GM23338 (cell line): ENCODE data around the gene TBC1D9B. TPM values are rescaled to one million over a fixed set of nuclear protein-coding genes. Genes with fewer than 3 reads are reported as not detected.

Experiments
- ATAC-seq: fragments of 200-7000 bp; cut with Tn5 transposase; 3 replicates; pipeline ENCODE4 v1.9.1; 2020
- DNase-seq: peaks from one replicate; pipeline ENCODE4 v3.0.0-alpha.2; 2015; ENCODE audit warnings: low spot score
- H2AFZ ChIP-seq: fragments of 200-600 bp; sonication (generic); 2 replicates; pipeline ENCODE4 v1.8.0; 2016; ENCODE audit warnings: antibody characterized with exemption, mild to moderate bottlenecking, moderate library complexity
- H3F3A ChIP-seq: fragments of 200-600 bp; sonication (generic); replicated peaks from 2 replicates; pipeline ENCODE4 v1.8.0; 2017; ENCODE audit warnings: antibody characterized with exemption, mixed run types, low read depth
- H3K27ac ChIP-seq: fragments of 200-600 bp; sonication (generic); 2 replicates; pipeline ENCODE4 v1.6.1; 2016; ENCODE audit warnings: low read depth
- H3K27me3 ChIP-seq: fragments of 200-600 bp; sonication (generic); 2 replicates; pipeline ENCODE4 v1.8.0; 2016; ENCODE audit warnings: mild to moderate bottlenecking, mixed run types, moderate library complexity; ENCODE audit not compliant: insufficient read depth
- H3K36me3 ChIP-seq: fragments of 200-600 bp; sonication (generic); 2 replicates; pipeline ENCODE4 v1.8.0; 2016; ENCODE audit warnings: mild to moderate bottlenecking; ENCODE audit not compliant: insufficient read depth
- H3K4me1 ChIP-seq: fragments of 200-600 bp; sonication (generic); 2 replicates; pipeline ENCODE4 v1.8.0; 2016; ENCODE audit warnings: mild to moderate bottlenecking, moderate library complexity; ENCODE audit not compliant: insufficient read depth
- H3K4me2 ChIP-seq: fragments of 200-600 bp; sonication (generic); 2 replicates; pipeline ENCODE4 v1.7.1; 2017; ENCODE audit warnings: mixed run types
- H3K4me3 ChIP-seq: fragments of 200-600 bp; sonication (generic); 2 replicates; pipeline ENCODE4 v1.6.1; 2016; ENCODE audit warnings: mixed run types
- H3K79me2 ChIP-seq: fragments of 200-600 bp; sonication (generic); replicated peaks from 2 replicates; pipeline ENCODE4 v1.8.0; 2017; ENCODE audit warnings: mild to moderate bottlenecking; ENCODE audit not compliant: insufficient read depth
- H3K9me2 ChIP-seq: fragments of 200-600 bp; sonication (generic); 2 replicates; pipeline ENCODE4 v1.8.0; 2017; ENCODE audit not compliant: insufficient read depth
- H4K20me1 ChIP-seq: fragments of 200-600 bp; sonication (generic); replicated peaks from 2 replicates; pipeline ENCODE4 v1.8.0; 2017; ENCODE audit warnings: mild to moderate bottlenecking; ENCODE audit not compliant: insufficient read depth
- H3K27ac Mint-ChIP-seq: 2 replicates; pipeline ENCODE4 v1.8.0; 2020; ENCODE audit warnings: inconsistent platforms, mild to moderate bottlenecking, moderate library complexity, mixed read lengths
- H3K27me3 Mint-ChIP-seq: 3 replicates; pipeline ENCODE4 v1.8.0; 2022; ENCODE audit warnings: low read depth, mild to moderate bottlenecking, moderate library complexity, mixed read lengths, inconsistent platforms; ENCODE audit not compliant: insufficient read depth, poor library complexity
- H3K36me3 Mint-ChIP-seq: 3 replicates; pipeline ENCODE4 v1.8.0; 2021; ENCODE audit warnings: low read depth, mild to moderate bottlenecking, inconsistent platforms, moderate library complexity, mixed read lengths
- H3K4me1 Mint-ChIP-seq: 3 replicates; pipeline ENCODE4 v1.8.0; 2020; ENCODE audit warnings: mild to moderate bottlenecking, inconsistent platforms, mixed read lengths
- H3K4me3 Mint-ChIP-seq: 3 replicates; pipeline ENCODE4 v1.8.0; 2021; ENCODE audit warnings: moderate library complexity, mild to moderate bottlenecking, inconsistent platforms, mixed read lengths
- H3K9me3 Mint-ChIP-seq: 3 replicates; pipeline ENCODE4 v1.8.0; 2020; ENCODE audit warnings: moderate library complexity, mild to moderate bottlenecking, inconsistent platforms, mixed read lengths
- CREB1 ChIP-seq: fragments of 250-450 bp; sonication (Bioruptor Pico); IDR thresholded peaks from 2 replicates; pipeline ENCODE4 v1.5.0; 2020; ENCODE audit warnings: low read depth, mild to moderate bottlenecking, moderate library complexity
- EZH2 ChIP-seq: fragments of 200-600 bp; sonication (generic); IDR thresholded peaks from one replicate; pipeline ENCODE4 v1.8.0; 2017; ENCODE audit warnings: antibody characterized with exemption, mild to moderate bottlenecking, low read depth; ENCODE audit not compliant: unreplicated experiment
- EZH2phosphoT487 ChIP-seq: fragments of 200-600 bp; sonication (generic); IDR thresholded peaks from one replicate; pipeline ENCODE4 v1.8.1; 2018; ENCODE audit warnings: antibody characterized with exemption; ENCODE audit not compliant: unreplicated experiment
- JUNB ChIP-seq: IDR thresholded peaks from one replicate; pipeline ENCODE4 v1.6.1; 2016; ENCODE audit warnings: antibody characterized with exemption; ENCODE audit not compliant: unreplicated experiment
- NANOG ChIP-seq: IDR thresholded peaks from 2 replicates; pipeline ENCODE4 v1.6.1; 2016; ENCODE audit warnings: antibody characterized with exemption, borderline replicate concordance
- POLR2AphosphoS5 ChIP-seq: IDR thresholded peaks from 2 replicates; pipeline ENCODE4 v1.6.1; 2016; ENCODE audit warnings: antibody characterized with exemption, low read depth
- STAT1 ChIP-seq: IDR thresholded peaks from one replicate; pipeline ENCODE4 v1.6.1; 2016; ENCODE audit warnings: antibody characterized with exemption; ENCODE audit not compliant: unreplicated experiment
- ZNF114 ChIP-seq: fragments of 250-450 bp; sonication (Bioruptor Pico); IDR thresholded peaks from 2 replicates; pipeline ENCODE4 v1.5.0; 2020; ENCODE audit warnings: mild to moderate bottlenecking, moderate library complexity
- ZNF331 ChIP-seq: fragments of 250-450 bp; sonication (Bioruptor Pico); IDR thresholded peaks from 2 replicates; pipeline ENCODE4 v1.5.0; 2020; ENCODE audit warnings: low read depth, mild to moderate bottlenecking, moderate library complexity
- ZNF462 ChIP-seq: fragments of 250-450 bp; sonication (Bioruptor Pico); IDR thresholded peaks from 2 replicates; pipeline ENCODE4 v1.5.0; 2020; ENCODE audit warnings: mild to moderate bottlenecking, moderate library complexity
- polyA plus RNA-seq: library from polyadenylated mRNA; unstranded; fragments of >200 nt; fragmentation: Nextera tagmentation; extraction: Ambion mirVana; gene quantifications from 2 replicates; pipeline ENCODE4 v1.2.1, GENCODE V29; 2016
- total RNA-seq: library from RNA; depleted of rRNA; stranded (reverse); fragments of >200 nt; shearing (Covaris generic); gene quantifications from 2 replicates; pipeline ENCODE4 v1.2.3, GENCODE V29; 2014
- TF ChIP-seq, protein P1 (sequence below): IDR thresholded peaks from 2 replicates; pipeline ENCODE4 v1.6.1; 2016; ENCODE audit warnings: antibody characterized with exemption
- TF ChIP-seq, protein P2 (sequence below): IDR thresholded peaks from one replicate; pipeline ENCODE4 v1.6.1; 2018; ENCODE audit warnings: antibody characterized with exemption; ENCODE audit not compliant: unreplicated experiment
- TF ChIP-seq, protein P3 (sequence below), 2 experiments: fragments of 200-600 bp in 1 of 2; sonication (generic) in 1 of 2; conservative IDR thresholded peaks; 2 replicates each; pipeline versions ENCODE4 v1.5.1 to v1.6.1; 2016 to 2017; ENCODE audit warnings: antibody characterized with exemption in 2 of 2, low read depth in 2 of 2, mild to moderate bottlenecking in 2 of 2, moderate library complexity in 1 of 2

Gene TBC1D9B
- total and polyA plus RNA-seq, 2 experiments from 2014 or later, result 19.0 to 38.0 TPM

GRCh38 chr5:179912951-179913350 lies 5.3 kb upstream of the TBC1D9B start:
- H3K27me3 Mint-ChIP-seq, result peaks cover 16% of the 10 kb centered on the region
- no peak for ATAC-seq

More at GRCh38 chr5:179912951-179913350, 5.3 kb upstream of the TBC1D9B start:
- no peaks in the 10 kb centered on the region for H4K20me1 ChIP-seq
- no peak overlapping the region for H3K27ac ChIP-seq
- no peaks in the 10 kb centered on the region; the same call in 2 of the 3 replicates for H3K9me3 Mint-ChIP-seq
- H3K9me2 ChIP-seq, result no peaks in the 10 kb centered on the region
- peaks cover 11% of the 10 kb centered on the region for H3K4me1 ChIP-seq
- no peaks in the 10 kb centered on the region for H3K36me3 Mint-ChIP-seq
- no peak for DNase-seq
- H3K4me2 ChIP-seq, result no peak overlapping the region
- H3K27ac Mint-ChIP-seq, result no peak overlapping the region
- peaks cover 20% of the 10 kb centered on the region for H3K4me1 Mint-ChIP-seq
- H3K27me3 ChIP-seq, result no peaks in the 10 kb centered on the region
- TF ChIP-seq CREB1 (no peak), EZH2 (no peak), POLR2AphosphoS5 (no peak), NANOG (no peak), JUNB (no peak), ZNF331 (CRISPR knock-in tag) (no peak), EZH2phosphoT487 (no peak), STAT1 (no peak), ZNF114 (no peak), ZNF462 (CRISPR knock-in tag) (no peak)
- TF ChIP-seq, protein P1, sequence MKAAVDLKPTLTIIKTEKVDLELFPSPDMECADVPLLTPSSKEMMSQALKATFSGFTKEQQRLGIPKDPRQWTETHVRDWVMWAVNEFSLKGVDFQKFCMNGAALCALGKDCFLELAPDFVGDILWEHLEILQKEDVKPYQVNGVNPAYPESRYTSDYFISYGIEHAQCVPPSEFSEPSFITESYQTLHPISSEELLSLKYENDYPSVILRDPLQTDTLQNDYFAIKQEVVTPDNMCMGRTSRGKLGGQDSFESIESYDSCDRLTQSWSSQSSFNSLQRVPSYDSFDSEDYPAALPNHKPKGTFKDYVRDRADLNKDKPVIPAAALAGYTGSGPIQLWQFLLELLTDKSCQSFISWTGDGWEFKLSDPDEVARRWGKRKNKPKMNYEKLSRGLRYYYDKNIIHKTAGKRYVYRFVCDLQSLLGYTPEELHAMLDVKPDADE, result no peak
- TF ChIP-seq, protein P2, sequence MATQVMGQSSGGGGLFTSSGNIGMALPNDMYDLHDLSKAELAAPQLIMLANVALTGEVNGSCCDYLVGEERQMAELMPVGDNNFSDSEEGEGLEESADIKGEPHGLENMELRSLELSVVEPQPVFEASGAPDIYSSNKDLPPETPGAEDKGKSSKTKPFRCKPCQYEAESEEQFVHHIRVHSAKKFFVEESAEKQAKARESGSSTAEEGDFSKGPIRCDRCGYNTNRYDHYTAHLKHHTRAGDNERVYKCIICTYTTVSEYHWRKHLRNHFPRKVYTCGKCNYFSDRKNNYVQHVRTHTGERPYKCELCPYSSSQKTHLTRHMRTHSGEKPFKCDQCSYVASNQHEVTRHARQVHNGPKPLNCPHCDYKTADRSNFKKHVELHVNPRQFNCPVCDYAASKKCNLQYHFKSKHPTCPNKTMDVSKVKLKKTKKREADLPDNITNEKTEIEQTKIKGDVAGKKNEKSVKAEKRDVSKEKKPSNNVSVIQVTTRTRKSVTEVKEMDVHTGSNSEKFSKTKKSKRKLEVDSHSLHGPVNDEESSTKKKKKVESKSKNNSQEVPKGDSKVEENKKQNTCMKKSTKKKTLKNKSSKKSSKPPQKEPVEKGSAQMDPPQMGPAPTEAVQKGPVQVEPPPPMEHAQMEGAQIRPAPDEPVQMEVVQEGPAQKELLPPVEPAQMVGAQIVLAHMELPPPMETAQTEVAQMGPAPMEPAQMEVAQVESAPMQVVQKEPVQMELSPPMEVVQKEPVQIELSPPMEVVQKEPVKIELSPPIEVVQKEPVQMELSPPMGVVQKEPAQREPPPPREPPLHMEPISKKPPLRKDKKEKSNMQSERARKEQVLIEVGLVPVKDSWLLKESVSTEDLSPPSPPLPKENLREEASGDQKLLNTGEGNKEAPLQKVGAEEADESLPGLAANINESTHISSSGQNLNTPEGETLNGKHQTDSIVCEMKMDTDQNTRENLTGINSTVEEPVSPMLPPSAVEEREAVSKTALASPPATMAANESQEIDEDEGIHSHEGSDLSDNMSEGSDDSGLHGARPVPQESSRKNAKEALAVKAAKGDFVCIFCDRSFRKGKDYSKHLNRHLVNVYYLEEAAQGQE, result no peak
- TF ChIP-seq, protein P3, sequence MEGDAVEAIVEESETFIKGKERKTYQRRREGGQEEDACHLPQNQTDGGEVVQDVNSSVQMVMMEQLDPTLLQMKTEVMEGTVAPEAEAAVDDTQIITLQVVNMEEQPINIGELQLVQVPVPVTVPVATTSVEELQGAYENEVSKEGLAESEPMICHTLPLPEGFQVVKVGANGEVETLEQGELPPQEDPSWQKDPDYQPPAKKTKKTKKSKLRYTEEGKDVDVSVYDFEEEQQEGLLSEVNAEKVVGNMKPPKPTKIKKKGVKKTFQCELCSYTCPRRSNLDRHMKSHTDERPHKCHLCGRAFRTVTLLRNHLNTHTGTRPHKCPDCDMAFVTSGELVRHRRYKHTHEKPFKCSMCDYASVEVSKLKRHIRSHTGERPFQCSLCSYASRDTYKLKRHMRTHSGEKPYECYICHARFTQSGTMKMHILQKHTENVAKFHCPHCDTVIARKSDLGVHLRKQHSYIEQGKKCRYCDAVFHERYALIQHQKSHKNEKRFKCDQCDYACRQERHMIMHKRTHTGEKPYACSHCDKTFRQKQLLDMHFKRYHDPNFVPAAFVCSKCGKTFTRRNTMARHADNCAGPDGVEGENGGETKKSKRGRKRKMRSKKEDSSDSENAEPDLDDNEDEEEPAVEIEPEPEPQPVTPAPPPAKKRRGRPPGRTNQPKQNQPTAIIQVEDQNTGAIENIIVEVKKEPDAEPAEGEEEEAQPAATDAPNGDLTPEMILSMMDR (conservative IDR thresholded peaks at IDR 0.05; ENCODE audit: low read depth in 2 of 2), result no peak
- H3K36me3 ChIP-seq, result no peaks in the 10 kb centered on the region
- H3K4me3 Mint-ChIP-seq, result no peak overlapping the region
- no peak overlapping the region for H2AFZ ChIP-seq
- H3K4me3 ChIP-seq, result no peak overlapping the region
- H3F3A ChIP-seq, result peaks cover 14% of the 10 kb centered on the region
- no peaks in the 10 kb centered on the region for H3K79me2 ChIP-seq
